Activated CD4-positive, alpha-beta T cell treated with anti-CD3 and anti-CD28 coated beads, Interleukin-2, Interleukin-4, amounts not matched to agents 100 ng/mL and 50 ng/mL, durations not matched to agents 16 hours and 8 hours (primary cell): ENCODE measurements around the gene UBXN6.

ENCODE experiments used
- DNase-seq: peaks from one replicate; pipeline ENCODE4 v3.0.0-alpha.2; 2020; ENCODE audit warnings: low spot score

Gene UBXN6

DNA sequence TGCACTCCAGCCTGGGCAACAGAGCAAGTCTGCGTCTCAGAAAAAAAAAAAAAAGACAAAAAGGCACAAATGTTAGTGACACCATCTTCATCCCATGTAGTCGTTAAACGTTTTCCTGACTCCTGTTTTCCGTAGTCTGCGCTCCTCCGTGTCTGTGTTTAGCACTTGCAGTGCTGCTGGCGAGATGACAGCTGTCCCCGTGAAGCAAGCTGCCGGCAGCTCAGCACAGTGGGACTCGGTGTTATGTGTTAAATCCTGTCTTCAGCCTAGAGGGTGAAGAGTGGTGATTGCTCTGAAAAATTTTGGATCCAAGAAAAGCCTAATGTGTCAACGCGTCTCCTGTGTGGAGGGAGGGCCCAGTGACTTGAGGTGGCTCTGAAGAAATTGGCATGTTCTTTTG lies 18.4 kb downstream of the UBXN6 start:
- no peak for DNase-seq

DNA sequence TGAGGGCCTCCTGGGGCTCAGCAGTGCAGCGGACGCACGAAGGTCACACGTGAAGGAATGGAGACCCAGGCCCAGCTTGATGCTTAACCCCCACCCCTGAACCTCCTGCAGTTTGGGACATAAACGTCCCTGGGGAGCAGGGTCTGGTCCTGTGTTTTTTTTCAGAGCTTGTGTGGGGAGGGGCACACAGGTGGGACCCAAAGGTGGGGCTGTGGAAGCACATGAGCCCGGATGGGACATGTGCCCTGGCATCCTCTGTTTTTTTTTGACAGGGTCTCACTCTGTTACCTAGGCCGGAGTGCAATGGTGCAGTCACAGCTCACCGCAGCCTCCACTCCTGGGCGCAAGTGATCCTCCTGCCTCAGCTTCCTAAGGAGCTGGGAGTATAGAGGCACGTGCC lies 20.5 kb downstream of the UBXN6 start:
- DNase-seq = no peak

GRCh38 chr19:4436231-4436630 lies 21.4 kb downstream of the UBXN6 start:
- no peak for DNase-seq

DNA sequence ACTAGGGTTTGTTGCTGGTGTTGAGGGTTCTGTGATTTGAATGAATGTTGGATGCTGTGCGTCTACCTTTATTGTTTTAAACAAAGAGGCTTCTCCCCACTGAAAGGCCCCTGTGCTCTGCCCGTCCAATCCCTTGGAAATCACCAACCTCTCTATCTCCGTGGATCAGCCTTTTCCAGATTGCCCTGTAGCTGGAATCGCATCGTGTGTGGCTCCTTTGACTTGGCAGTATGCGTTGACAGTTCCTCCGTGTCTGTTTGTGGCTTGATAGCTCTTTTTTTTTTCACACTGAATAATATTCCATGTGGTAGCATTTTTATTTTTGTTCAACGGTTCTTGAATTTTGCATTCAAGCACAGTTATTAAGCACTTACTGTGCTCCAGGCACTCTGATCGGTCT lies 23.2 kb downstream of the UBXN6 start:
- DNase-seq = no peak

DNA sequence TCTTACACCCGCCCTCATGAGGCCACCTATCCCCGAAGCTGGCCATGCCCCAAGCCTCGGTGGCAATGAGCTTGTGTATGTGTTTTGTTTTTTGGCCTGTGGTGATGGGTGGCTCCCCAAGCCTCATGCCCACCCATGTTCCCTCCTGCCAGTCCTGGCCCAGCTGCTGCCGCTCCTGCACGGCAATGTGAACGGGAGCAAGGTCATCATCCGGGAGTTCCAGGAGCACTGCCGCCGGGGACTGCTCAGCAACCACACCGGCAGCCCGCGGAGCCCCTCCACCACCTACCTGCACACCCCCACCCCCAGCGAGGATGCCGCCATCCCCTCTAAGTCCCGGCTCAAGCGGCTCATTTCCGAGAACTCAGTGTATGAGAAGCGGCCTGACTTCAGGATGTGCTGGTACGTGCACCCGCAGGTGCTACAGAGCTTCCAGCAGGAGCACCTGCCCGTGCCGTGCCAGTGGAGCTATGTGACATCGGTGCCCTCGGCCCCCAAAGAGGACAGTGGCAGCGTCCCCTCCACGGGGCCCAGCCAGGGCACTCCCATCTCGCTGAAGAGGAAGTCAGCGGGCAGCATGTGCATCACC lies 24.6 kb downstream of the UBXN6 start:
- no peak for DNase-seq

DNA sequence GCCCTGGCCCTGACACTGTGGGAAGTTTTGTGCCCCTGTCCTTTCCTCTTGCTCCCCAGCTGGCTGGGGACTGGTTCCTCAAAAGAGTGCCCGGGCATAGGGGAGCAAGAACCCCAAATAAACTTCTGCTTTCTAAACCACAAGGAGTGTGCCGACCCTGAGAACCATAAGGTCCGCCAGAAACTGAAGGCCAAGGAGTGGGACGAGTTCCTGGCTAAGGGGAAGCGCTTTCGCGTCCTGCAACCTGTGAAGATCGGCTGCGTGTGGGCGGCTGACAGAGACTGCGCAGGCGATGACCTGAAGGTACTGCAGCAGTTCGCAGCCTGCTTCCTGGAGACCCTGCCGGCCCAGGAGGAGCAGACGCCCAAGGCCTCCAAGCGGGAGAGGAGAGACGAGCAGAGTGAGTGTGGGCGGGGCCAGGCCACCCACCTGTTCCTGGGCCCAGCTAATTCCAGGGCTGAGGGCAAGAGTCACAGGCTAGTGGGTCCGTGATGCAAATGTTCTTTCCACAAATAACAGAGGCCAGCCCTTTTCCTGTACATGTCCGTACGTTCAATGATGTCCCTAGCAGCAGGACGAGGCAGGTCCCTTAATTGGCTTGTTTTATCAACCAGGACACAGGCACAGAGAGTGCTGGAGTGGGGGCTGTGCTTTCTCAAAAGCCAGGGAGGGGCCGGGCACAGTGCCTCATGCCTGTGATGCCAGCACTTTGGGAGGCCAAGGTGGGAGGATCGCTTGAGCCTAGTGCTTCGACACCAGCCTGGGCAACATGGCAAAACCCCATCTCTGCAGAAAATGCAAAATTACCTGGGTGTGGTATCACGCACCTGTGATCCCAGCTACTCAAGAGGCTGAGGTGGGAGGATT lies 25.6 kb downstream of the UBXN6 start:
- no peak for DNase-seq

- DNase-seq = no peak
Measured at GRCh38 chr19:4431296-4431695, 26.3 kb downstream of the UBXN6 start.

GRCh38 chr19:4430760-4431159 lies 26.8 kb downstream of the UBXN6 start:
- DNase-seq = no peak

- no peak for DNase-seq
Measured at GRCh38 chr19:4429771-4430171, 27.8 kb downstream of the UBXN6 start.

- no peak for DNase-seq
Measured at GRCh38 chr19:4429256-4429655, 28.3 kb downstream of the UBXN6 start.

GRCh38 chr19:4428326-4428975 lies 29.1 kb downstream of the UBXN6 start:
- DNase-seq = no peak

DNA sequence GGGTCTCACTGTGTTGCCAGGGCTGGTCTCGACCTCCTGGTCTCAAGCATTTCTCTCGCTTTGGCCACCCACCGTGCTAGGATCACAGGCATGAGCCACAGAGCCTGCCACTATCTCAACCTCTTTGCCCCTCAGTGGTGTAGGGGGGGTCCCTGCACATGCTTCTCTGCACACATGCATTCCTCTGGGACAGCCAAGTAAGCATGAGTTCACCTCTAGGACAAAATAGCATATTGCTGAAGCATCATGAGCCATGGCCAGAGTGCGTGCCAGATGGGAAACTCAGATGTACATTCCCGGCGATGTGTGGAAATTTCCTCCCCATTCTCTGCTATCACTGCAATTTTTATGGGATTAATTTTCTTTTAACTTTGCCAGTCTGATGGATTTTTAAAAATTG lies 32.1 kb downstream of the UBXN6 start:
- no peak for DNase-seq

GRCh38 chr19:4423416-4424126 lies 34.0 kb downstream of the UBXN6 start:
- DNase-seq = no peak

- no peak for DNase-seq
Measured at GRCh38 chr19:4416268-4416667, 41.3 kb downstream of the UBXN6 start.

DNA sequence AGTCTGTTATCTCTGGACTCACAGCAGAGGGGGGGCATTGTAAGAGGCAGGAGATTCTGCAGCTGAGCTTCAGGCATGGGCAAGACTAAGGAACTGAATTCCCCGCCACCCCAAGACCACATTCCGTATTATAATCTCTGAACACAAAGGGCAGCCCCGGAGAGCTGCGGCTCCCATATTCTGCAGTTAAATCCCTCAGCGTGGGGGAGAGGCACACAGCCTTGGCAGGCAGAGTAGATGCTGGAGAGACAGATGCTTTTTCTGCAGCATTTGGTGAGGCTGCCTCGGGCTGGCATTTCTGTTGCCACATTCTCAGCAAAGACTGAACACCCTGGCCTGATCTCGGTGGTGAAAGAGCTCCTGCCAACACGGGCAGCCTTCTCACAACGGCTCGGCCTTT lies 42.2 kb downstream of the UBXN6 start:
- no peak for DNase-seq

DNA sequence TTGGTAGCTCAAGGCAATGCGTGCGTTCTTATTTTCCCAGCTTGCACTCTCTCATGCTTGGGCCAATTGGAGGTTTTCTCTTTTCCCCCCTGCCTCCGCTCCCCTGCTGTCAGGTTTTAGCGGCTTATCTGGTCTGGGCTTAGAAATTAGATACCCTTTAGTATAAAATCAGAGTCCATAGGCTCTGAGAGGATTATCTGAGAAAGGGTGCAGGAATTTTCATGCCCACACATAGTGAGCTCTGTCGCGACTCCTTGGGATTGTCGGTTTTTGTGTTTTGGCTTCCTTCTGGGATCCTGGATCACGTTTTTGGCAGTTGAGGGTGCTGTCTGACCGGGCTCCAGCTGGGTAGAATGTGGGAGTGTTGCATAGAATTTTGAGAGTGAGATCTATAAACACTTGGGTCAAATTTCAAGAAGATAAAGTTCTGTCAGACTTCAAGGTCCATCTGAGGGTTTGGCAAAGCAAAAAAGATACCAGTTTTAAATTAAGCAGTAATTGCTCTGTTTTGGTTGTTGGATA lies 42.7 kb downstream of the UBXN6 start:
- DNase-seq = no peak

GRCh38 chr19:4414144-4414799 lies 43.3 kb downstream of the UBXN6 start:
- DNase-seq = no peak

DNA sequence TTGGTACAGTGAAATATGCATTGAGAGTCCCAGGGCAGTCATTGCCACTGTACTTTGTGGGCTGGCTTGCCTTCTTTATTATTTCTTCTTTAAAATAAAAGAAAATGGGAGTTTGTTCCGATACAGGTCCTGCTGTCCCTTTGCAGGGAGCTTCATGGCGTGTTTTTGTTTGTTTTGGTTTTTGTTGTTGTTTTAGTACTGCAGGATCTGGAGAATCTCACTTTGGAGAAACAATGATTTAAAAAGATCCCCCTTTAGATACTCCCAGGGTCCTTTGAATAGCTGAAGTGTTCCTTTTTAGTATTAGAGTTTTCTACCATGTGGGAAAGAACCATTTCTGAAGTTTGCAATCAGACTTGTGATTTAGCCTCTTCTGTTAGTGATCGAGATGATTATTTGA lies 44.0 kb downstream of the UBXN6 start:
- DNase-seq = no peak

DNA sequence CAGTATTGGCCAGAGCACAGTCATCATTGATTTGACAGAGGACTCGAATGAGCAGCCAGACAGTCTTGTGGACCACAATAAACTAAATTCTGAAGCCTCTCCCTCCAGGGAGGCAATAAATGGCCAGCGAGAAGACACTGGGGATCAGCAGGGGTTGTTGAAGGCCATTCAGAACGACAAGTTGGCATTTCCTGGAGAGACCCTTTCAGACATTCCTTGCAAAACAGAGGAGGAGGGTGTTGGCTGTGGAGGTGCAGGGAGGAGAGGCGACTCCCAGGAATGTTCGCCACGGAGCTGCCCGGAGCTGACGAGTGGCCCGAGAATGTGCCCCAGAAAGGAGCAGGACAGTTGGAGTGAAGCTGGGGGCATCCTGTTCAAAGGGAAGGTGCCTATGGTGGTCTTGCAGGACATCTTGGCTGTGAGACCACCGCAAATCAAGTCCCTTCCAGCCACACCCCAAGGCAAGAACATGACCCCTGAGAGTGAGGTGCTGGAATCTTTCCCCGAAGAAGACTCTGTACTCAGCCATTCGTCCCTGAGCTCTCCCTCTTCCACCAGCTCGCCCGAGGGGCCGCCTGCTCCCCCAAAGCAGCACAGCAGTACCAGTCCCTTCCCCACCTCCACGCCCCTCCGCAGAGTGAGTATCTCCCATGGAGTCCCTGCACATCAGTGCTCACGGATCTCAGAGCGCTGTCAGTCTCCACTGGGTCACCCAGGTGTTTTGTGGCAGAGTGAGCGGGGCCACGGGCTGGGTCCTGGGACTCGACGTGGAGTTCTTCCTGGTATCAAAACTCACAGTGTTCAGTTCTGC lies 48.3 kb downstream of the UBXN6 start:
- DNase-seq = no peak

DNA sequence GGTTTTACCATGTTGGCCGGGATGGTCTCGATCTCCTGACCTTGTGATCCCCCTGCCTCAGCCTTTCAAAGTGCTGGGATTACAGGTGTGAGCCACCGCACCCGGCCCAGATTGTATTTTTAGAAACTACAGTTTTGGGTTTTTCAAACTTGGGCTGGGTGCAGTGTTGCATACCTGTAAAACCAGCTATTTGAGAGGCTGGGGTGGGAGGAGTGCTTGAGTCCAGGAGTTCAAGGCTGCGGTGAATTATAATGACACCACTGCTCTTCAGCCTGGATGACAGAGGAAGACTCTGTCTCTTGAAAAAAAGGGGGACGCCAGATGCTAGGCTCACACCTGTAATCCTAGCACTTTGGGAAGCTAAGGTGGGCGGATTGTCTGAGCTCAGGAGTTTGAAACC lies 51.0 kb downstream of the UBXN6 start:
- no peak for DNase-seq

GRCh38 chr19:4405977-4406376 lies 51.6 kb downstream of the UBXN6 start:
- no peak for DNase-seq
